Measurements from ENCODE around the gene GJB6. TPM values are rescaled to one million over a fixed set of nuclear protein-coding genes. Genes with fewer than 3 reads are reported as not detected.

Gene GJB6
- polyA plus RNA-seq, 2 of the 4 experiments (the other 2 are of a cell fraction), result 0.06 TPM; not detected in 1

- CTCF ChIA-PET, result interaction anchor here (1.3 to 3.9 kb wide), 2 partner anchors 13 to 226 kb away, joined by 4 to 24 read pairs; no protein-coding TSS in a partner anchor
- TF ChIP-seq SREBF2 (IDR thresholded peaks at IDR 0.05) (no peak), JUN (IDR thresholded peaks at IDR 0.05) (no peak), PHF8 (IDR thresholded peaks at IDR 0.05; ENCODE audit: borderline replicate concordance, low read depth) (no peak), SMC3 (IDR thresholded peaks at IDR 0.05) (no peak), E2F6 (IDR thresholded peaks at IDR 0.05; ENCODE audit: borderline replicate concordance, low read depth) (no peak), HDAC2 (IDR thresholded peaks at IDR 0.05) (no peak), RNF2 (IDR thresholded peaks at IDR 0.05; ENCODE audit: borderline replicate concordance, low read depth) (no peak), RARB (CRISPR knock-in tag; IDR thresholded peaks at IDR 0.05) (no peak), ATOH8 (CRISPR knock-in tag; IDR thresholded peaks at IDR 0.05; ENCODE audit: low read depth) (no peak), USF2 (IDR thresholded peaks at IDR 0.05) (no peak), MYC (IDR thresholded peaks at IDR 0.05; ENCODE audit: borderline replicate concordance, low read length) (no peak), HOXB13 (CRISPR knock-in tag; IDR thresholded peaks at IDR 0.05; ENCODE audit: low read depth) (no peak), CBX2 (IDR thresholded peaks at IDR 0.05; ENCODE audit: borderline replicate concordance, low read depth) (no peak), CEBPB (IDR thresholded peaks at IDR 0.05) (no peak), TFCP2L1 (CRISPR knock-in tag; IDR thresholded peaks at IDR 0.05) (no peak), EHMT2 (IDR thresholded peaks at IDR 0.05; ENCODE audit: low read depth) (no peak), RAD21 (conservative IDR thresholded peaks at IDR 0.05 in 1 of 2, IDR thresholded peaks at IDR 0.05 in 1 of 2) (no peak), TP53 (CRISPR knock-in tag; IDR thresholded peaks at IDR 0.05) (no peak), RFX5 (IDR thresholded peaks at IDR 0.05) (no peak), HOXB5 (CRISPR knock-in tag; IDR thresholded peaks at IDR 0.05) (no peak)
- FAIRE-seq (no peak), DNase-seq (ENCODE audit: low read depth in 1 of 2, low spot score in 1 of 2) (no peak), ATAC-seq (no peak)
- Histone ChIP-seq H3K4me3 (no peak overlapping the region), H3K27ac (no peak overlapping the region), H3K9me3 (no peaks in the 10 kb centered on the region; the same call in 2 of the 3 replicates), H3K4me1 (peaks cover 11% of the 10 kb centered on the region; the same call in 2 of the 3 replicates), H3K4me2 (peak overlapping the region; percentile 36; the same call in 1 of the 3 replicates)
- 69% methylated on average over 1 of the region's 1 CpG for WGBS (ENCODE audit: missing lambda C conversion rate)
- POLR2A ChIA-PET, result no interaction called here
These were observed 33.3 kb downstream of the GJB6 start for GRCh38 chr13:20198781-20199180.

- 20% methylated on average over 5 of the region's 5 CpGs for WGBS (ENCODE audit: missing lambda C conversion rate)
- Histone ChIP-seq H3K27ac (no peak overlapping the region), H3K9me3 (no peaks in the 10 kb centered on the region; the same call in 2 of the 3 replicates), H3K4me2 (peak overlapping the region; percentile 21; the same call in 1 of the 3 replicates), H3K4me3 (no peak overlapping the region), H3K4me1 (peaks cover 11% of the 10 kb centered on the region; the same call in 2 of the 3 replicates)
- POLR2A ChIA-PET, result no interaction called here
- FAIRE-seq, result no peak
- peak; percentile 31 for DNase-seq (ENCODE audit: low read depth in 1 of 2, low spot score in 1 of 2)
- ATAC-seq, result peak in 1 of 2 experiments; percentile 51; a peak in 3 of 6 replicates
- CTCF ChIA-PET, result interaction anchor here (0.7 to 3.9 kb wide), 25 partner anchors 10 to 673 kb away, joined by 3 to 24 read pairs (median 3); no protein-coding TSS in a partner anchor
- TF ChIP-seq REST (IDR thresholded peaks at IDR 0.05) (no peak), RNF2 (IDR thresholded peaks at IDR 0.05; ENCODE audit: borderline replicate concordance, low read depth) (no peak), PHF8 (IDR thresholded peaks at IDR 0.05; ENCODE audit: borderline replicate concordance, low read depth) (no peak), CTCF (IDR thresholded peaks at IDR 0.05) (peak; percentile 60), FOSL2 (IDR thresholded peaks at IDR 0.05) (no peak), FOSL2 (CRISPR knock-in tag; IDR thresholded peaks at IDR 0.05) (no peak), POLR2A (IDR thresholded peaks at IDR 0.05; ENCODE audit: low read length) (no peak), CBX8 (IDR thresholded peaks at IDR 0.05) (no peak), RFX5 (IDR thresholded peaks at IDR 0.05) (no peak), FOXS1 (CRISPR knock-in tag; IDR thresholded peaks at IDR 0.05) (no peak), BCL3 (IDR thresholded peaks at IDR 0.05) (no peak), HES2 (IDR thresholded peaks at IDR 0.05) (no peak)
These were observed 34.7 kb downstream of the GJB6 start for GRCh38 chr13:20197361-20197834.

All from A549 (cell line).